ENCODE results near the gene MELTF.

MELTF gene

DNA sequence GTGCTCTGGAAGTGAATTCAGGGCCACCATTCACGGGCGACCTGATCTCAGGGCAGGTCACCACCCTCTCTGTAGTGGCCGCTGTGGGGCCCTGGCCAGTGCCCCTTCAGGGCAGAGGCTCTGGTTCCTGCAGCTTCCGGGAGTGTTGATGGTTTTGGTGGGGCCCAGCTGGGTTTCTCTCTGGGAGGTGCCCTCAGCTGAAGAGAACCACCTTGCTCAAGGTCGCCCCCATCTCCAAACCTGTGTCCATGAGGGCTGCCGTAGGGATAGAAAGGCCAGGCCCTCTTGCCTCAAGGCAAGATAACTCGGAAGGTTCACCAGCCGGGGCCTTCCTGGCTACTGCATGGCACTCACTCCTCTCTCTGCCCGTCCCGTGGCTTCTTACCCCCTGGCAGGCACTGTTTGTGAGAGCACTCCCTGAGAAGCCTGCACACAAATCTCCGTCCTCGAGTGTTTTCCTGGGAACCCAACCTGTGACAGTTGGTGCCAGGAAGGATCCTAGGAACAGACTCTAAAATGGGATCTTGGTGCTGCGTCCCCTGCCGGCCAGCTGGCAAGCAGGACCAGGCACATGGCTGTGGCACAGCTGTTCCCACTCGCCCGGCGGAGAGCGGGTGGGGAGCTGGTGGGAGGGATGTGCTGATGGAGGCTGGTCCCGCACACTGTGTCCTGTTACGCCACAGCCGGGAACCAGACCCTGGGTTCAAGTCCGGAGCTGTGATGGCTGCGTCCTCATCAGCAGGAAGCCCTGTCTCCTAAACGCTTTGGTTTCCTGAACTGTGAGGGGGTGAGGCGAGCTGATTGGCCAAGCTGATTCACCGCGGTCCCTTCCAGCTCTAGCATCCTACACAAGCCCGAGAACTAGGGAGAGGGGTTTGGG, 37.8 kb downstream of the MELTF start:
- DNase-seq, result no peak

DNA sequence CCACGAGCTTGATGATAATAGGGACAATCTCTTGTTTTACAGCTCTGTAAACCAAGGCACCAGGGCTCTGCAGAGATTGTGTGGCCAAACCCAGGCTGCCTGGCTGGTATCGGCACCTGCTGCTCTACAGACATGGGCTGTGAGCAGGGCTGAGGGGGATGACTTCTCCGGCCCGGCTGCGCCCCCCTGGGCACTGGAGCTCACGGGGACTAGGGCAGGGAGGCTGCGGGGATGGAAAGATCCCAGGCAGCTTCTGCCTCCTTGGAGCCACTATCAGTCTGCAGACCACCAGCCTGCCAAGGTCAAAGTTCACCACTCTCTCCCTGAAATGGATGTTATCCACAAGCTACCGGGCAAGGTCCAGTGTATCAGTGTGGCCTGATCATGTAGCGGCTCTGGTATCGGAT, 39.0 kb downstream of the MELTF start:
- no peak for DNase-seq

- no peak for DNase-seq
These were observed 39.8 kb downstream of the MELTF start for GRCh38 chr3:196989721-196990262.

DNA sequence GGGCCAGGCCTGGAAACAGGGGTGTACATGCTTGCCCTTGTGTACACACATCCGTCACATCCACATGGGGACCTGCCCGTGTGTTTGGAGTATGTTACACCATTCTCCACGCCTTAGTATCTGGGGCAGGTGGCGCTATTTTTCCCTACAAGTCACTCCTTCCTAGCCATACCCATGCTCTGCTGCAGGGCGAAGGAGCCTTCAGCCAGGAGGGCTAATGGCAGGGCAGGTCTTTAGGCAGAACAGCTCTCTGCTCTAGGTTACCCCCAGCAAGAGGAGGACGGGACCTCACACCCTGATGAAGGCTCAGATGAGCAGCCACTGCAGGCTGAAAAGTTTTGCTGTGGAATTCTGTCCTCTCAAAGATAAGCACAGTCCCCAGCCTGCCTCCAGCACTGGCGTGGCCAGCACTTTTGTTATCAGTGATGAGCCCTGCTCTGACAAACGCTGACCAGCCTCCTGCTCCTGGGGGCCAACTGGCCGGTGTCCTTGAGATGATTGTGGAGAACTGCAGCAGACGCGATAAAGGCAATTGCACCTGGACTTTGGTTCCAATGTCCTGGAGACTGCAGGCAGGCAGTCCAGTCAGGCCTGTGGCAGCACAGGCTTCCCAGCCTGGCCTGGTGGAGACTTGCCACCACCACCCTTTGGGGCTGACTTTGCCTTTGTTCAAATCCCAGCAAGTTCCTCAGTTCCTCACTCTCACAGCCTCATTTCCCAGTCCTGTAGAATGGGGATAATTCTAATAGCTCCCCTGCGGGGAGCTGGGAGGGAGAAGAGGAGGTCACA, 41.2 kb downstream of the MELTF start:
- DNase-seq, result peak; percentile 82

DNA sequence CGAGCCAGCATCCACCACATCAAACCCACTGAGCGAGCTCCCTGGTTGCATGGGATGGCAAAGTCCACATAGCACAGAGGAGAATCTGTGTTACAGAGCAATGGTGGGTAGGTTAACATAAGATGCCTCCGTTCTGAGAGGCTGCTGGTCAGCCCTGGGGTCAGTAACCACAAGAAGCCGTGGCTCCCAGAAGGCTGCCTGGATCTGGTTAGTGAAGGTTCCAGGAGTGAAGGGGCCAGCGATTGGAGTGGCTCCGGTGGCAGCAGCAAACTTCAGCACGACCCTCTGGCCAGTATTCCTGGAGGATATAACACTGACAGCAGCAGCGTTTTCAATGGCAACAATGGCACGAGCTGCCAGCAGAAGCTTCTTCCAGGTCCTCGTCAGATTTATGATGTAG, 42.6 kb downstream of the MELTF start:
- DNase-seq, result no peak

- DNase-seq, result no peak
These were observed 43.4 kb downstream of the MELTF start for GRCh38 chr3:196985954-196986885.

- DNase-seq, result no peak
These were observed 44.3 kb downstream of the MELTF start for GRCh38 chr3:196985298-196985697.

- no peak for DNase-seq
These were observed 46.4 kb downstream of the MELTF start for GRCh38 chr3:196983186-196983585.

DNA sequence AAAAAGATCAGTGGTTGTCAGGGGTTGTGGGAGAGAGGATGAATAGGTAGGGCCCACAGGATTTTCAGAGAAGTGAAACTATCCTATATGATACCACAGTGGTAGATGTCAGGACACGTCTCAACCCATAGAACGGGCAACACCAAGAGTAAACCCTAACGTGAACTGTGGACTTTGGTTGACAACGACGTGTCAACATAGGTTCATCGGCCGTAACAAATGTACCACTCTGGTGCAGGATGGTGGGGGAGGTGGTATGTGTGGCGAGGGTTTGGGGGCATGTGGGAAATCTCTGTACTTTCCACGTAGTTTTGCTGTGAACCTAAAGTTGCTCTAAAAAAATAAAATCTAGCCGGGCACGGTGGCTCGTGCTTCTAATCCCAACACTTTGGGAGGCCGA, 48.0 kb downstream of the MELTF start:
- no peak for DNase-seq

DNA sequence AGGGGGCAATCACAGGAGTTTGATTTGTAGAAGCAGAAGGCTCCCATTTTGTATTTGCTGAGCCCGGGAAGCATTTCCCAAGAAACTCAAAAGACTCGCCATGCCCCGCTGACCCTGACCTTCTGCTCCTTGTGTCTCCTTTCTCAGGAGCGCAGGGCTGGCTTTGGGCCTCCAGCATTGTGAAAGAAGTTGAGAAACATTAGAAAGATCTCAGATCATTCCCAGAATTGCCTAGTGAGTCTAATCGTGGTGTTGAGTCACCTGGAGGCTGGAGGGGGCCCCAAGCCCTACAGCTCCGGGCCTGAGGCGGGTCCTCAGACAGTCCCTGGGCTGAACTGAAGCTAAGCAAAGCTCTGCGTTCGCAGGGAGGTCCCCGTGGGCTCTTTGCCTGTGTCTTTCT, 50.1 kb downstream of the MELTF start:
- DNase-seq, result no peak

GRCh38 chr3:196976941-196977340, 52.7 kb downstream of the MELTF start:
- no peak for DNase-seq

- DNase-seq, result no peak
These were observed 54.3 kb downstream of the MELTF start for GRCh38 chr3:196975349-196975748.

DNA sequence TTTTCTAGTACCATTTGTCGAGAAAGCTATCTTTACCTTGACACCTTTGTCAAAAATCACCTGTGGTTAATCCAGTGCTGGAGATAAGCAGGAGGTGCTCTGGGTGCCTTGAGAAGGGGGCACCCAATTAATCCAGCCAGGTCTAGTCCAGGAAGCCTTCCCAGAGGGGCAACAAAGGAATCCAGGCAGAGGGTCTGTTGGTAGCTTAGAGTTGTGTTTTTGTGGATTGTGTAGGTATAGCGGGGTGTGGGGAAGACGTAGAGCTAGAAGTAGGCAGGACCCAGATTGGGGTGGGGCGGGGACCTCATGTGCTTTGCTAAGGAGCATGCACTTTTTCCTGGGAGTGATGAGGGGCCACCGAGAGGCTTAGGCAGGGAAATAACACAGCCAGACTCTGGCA, 55.0 kb downstream of the MELTF start:
- DNase-seq, result no peak

DNA sequence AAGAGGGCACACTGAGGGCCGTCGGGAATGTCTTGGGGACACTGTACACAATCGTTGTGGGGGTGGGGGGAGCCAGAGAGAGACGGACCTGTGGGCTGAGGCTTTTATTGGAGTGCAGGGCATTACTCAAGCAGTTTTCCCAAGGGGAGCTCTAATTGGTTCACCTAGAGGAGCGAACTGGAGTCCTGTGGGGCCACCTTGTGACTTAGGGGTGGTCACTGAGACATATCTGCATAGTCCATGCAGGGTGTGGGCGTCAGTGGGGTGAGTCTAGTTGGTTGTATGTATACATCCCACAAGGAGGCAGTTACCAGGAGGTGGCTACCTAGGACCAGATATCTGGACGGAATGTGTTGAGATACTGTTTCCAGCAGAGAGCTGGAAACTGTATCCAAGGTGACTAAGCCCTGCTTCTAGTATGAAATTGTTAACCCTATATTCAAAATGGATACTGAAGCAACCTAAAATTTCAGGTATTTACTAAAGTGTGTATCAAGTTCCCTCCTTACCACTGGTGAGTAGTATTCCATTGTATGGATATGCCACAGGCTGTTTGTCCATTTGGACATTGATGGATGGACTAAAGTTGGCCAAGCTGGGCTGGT, 58.4 kb downstream of the MELTF start:
- no peak for DNase-seq

GRCh38 chr3:196970547-196971093, 59.0 kb downstream of the MELTF start:
- DNase-seq, result no peak

DNA sequence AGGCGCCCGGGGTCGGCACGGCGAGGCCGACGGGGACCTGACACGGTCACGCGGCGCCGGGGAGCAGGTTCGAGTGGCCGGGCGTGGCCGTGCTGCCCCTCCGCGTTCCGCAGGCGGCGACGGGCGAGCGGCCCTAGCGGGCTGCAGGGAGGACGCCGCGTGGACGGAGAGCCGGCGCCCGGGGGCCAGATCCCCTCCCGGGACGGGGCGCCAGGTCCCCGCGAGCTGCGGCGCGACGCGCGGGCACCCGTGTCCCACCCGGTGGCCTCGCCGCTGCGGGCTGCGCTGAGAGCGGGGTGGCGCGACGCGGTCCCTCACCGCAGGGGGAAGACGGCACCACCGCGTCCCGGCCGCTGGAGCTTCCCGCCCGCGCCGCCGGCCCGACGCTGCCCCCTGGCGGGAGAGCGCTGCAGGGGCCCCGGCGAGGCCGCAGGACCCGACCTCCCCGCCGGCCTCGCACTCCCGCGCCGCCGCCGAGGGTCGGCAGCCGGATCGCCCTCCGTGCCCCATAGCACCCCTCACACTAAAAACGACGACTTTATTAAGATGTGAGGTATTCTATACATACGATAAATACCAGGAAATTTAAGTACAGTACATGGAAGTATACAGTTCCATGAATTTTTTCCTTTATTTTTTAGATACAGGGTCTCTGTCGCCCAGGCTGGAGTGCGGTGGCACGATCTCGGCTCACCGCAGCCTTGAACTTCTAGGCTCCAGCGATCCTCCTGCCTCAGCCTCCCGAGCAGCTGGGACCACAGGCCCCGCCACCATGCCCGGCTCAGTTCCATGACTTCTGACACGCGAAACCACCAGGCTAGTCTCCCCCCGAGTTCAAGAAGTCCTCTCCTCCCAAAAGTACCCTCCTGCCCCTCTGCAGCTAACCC, 59.7 kb downstream of the MELTF start:
- peak; percentile 72 for DNase-seq

GRCh38 chr3:196969134-196969659, 60.4 kb downstream of the MELTF start:
- DNase-seq, result peak; percentile 36

DNA sequence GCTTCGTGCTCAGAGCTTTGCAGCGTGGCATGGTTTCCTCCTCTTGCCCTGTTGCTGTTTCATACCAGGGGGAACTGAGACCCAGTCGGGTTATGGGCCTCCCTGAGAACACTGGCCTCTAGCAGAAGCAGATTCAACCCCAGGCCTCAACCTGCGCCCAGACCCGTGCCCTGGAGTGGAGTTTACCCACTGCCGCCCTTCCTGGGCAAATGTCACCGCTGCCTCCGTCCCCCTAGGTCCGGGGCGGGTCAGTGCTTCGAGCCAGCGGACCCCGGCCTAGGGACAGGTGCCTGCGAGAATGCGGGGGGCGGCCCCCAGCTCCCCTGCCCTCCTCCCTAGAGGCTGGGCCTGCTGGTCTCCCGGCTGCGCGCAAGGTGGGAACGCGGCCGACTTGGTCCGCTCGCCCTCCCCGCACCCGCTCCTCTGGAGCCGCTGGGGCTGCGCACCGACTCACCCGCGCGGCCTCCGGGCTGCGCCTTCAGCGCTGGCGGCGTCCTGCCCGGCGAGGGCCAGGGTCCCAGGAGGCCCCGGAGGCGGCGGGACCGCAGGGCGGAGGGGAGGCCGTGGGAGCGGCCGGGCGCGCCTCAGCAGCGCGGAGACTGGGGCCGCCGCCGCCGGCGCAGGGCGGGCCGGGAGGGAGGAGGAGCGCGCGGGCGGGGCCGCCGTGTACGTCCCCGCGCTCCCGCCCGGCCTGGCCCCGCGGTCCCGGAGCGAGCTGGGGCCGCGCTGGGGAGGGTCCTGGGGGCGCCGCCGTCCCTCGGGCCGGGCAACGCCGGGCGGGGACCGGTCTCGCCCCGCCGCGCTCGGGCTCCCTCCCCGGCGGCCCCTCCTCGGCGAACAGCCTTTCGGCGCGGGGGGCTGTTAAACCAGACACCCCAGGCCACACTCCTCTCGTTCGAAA, 61.1 kb downstream of the MELTF start, which contains the start of gene PIGZ:
Gene PIGZ, minus strand, starts transcription at position 601 of the 901 bp plus-strand sequence. CDS start 16,802 bp downstream, outside the sequence.
- peak; percentile 29 for DNase-seq
